GM12873 (cell line): ENCODE results near the gene CABLES2.

Experiments used
- CTCF ChIP-seq: IDR thresholded peaks from 2 replicates; pipeline ENCODE4 v1.5.1; 2012; ENCODE audit warnings: low read depth, mild to moderate bottlenecking, moderate library complexity, low read length, control low read depth; ENCODE audit not compliant: insufficient read depth; ENCODE audit errors: missing control alignments

CABLES2 gene

DNA sequence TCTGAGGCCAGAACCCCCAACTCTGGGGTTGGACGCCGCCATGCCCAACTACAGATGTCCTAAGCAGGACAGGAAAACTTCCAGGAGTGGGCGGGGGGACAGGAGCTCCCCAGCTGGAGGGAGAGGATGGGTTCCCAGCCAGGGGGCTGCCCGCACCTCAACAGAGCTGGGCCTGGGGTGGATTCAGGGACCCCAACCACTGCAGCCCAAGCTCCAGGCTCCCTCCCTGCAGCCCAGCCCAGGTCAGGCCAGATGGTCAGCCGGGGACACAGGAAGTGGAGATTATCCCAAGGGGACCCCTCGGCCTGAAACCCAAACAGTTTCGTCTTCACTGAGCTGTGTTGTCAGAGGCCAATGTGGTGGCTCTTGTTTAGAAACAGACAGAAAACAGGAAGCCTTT is 49.4 kb downstream of the CABLES2 start:
- TF ChIP-seq CTCF = no peak

DNA sequence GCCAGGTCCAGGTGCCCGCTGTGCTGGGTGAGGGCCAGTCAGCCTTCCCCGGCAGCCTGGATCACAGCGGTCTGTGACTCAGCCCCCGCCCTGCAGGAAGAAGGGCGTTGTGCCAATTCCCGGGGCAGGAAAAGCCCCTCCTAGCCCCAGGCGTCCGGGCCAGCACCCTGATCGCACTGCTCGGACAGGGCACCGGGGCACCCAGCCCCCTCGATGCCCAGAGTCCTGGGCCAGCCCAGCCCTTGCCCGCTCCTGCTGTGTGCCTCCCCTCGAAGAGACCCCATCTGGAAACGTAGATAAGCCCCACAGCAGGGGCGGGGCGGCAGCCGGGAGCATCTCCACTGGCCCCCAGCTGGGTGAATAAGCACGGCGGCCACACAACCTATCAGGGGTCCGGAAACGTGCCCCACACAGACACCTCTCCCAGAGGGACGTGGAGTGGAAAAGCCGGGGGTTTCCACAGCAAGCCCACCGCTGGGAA is 49.9 kb downstream of the CABLES2 start:
- TF ChIP-seq CTCF = no peak

GRCh38 chr20:62356589-62357186 is 50.4 kb downstream of the CABLES2 start:
- TF ChIP-seq CTCF = no peak

DNA sequence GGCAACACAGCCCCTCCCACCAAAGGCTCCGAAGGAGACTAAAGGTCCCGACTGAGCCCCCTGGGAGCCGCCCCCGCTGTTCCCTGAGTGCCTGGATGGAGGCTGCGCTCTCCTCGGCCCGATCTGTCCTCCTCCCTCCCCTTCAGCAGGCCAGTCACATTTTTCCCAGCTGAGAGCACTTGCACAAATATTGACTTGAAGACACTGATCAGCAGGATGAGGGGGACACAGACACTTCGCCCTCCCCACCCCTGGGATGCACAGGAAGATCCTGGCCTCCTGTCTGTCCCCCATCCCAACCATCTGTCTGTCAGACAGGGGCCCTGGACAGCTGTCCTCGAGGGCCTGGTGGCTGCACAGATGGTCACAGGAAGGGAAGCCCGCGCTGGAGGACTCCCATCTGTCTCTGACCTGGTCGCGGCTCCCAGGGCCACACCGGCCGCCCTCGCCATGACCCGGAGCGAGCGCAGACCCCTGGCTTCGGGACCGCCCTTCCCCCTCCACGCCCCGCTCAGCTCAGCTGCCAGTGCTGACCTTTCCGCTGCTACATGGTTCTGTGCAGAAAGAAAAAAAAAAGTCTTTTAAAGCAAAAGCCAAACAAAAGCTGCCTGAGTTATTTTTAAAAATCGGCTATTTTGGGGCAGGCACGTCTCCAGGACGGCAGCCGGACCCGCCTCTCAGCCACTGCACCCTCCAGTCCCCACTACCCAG is 51.1 kb downstream of the CABLES2 start:
- no peak for TF ChIP-seq CTCF

- TF ChIP-seq CTCF = no peak
Measured at GRCh38 chr20:62355516-62355877, 51.6 kb downstream of the CABLES2 start.

DNA sequence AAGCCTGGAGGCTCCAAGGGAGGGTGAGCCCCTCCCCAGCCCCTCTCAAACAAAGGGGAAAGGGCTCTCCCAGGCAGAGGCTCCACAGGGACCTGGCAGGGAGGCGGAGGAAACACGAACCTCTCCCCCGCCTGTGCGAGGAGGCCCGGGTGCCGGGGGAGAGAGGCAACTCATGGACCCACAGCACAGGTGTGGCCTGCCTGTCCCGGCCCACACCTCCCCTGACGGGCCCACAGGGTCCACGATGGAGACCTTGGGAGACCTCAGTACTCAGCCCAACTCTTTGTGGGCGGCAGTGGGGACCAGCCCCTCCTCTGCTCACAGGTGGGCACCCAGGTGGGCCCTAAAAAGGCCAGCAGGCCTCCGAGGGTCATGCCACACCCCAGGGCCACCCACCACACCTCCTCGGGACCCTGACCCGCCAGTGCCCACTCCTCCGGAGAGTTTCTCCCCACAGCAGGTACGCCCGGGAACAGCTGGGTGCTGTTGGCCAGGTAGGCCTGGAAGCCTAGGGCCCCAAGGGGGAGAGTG is 52.2 kb downstream of the CABLES2 start:
- TF ChIP-seq CTCF = no peak

GRCh38 chr20:62354031-62354808 is 52.9 kb downstream of the CABLES2 start:
- no peak for TF ChIP-seq CTCF
